Activated CD4-positive, alpha-beta T cell treated with anti-CD3 and anti-CD28 coated beads, Interleukin-2, amount 10 ng/mL, durations not matched to agents 7 days and 5 days (primary cell): Measurements from ENCODE around the gene KDR. TPM values are rescaled to one million over a fixed set of nuclear protein-coding genes. Genes with fewer than 3 reads are reported as not detected.

Experiments used
- CTCF ChIA-PET: fragments of 350-600 bp; sonication (Branson Sonifier 250); formaldehyde crosslinking; loops from one replicate; lab custom pipeline; 2021; ENCODE audit warnings: antibody characterized with exemption; lab: Charles Lee
- POLR2A ChIA-PET: fragments of 350-600 bp; sonication (Branson Sonifier 250); formaldehyde crosslinking; loops from one replicate; lab custom pipeline; 2021; ENCODE audit warnings: antibody characterized with exemption; lab: Charles Lee
- DNase-seq: peaks from one replicate; pipeline ENCODE4 v3.0.0-alpha.2; 2020
- H3K27ac Mint-ChIP-seq: one replicate; pipeline ENCODE4 v1.8.0; 2021; ENCODE audit warnings: mild to moderate bottlenecking, moderate library complexity, mixed read lengths
- H3K27me3 Mint-ChIP-seq: one replicate; pipeline ENCODE4 v1.8.0; 2021; ENCODE audit warnings: mixed read lengths
- H3K36me3 Mint-ChIP-seq: one replicate; pipeline ENCODE4 v1.8.0; 2021; ENCODE audit warnings: low read depth, mixed read lengths
- H3K4me1 Mint-ChIP-seq: one replicate; pipeline ENCODE4 v1.8.0; 2021; ENCODE audit warnings: mixed read lengths
- H3K4me3 Mint-ChIP-seq: one replicate; pipeline ENCODE4 v1.8.0; 2021; ENCODE audit warnings: mild to moderate bottlenecking, moderate library complexity, mixed read lengths
- H3K9me3 Mint-ChIP-seq: one replicate; pipeline ENCODE4 v1.8.0; 2021; ENCODE audit warnings: mixed read lengths
- total RNA-seq, 2 experiments: library from RNA; stranded (reverse); gene quantifications; one replicate each; pipeline ENCODE4 v1.2.3, GENCODE V29; 2021

Gene KDR
- total RNA-seq, 2 experiments from 2014 or later, result not detected

DNA sequence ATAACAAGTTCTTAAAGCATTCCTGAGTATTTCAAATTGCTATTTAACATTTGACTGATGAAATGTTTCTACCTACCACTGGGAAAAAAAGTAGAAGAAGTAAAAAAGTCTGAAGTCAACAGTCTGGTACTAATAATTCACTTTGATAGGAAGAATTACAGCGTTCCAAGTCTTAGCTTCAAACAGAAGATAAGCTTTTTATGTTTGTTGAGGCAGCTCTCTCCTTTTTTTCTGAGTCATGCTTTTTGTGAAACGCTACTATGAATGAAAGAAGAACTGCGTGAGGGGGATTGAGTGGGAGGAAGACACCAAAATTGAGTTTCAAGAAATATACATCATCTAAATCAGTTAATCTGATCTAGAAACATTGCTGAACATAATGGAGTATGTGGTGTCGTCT lies 13.0 kb upstream of the KDR start:
- ChIA-PET CTCF (no interaction called here), POLR2A (no interaction called here)
- Mint-ChIP-seq H3K9me3 (no peaks in the 10 kb centered on the region), H3K4me3 (no peak overlapping the region), H3K4me1 (no peaks in the 10 kb centered on the region), H3K27me3 (no peaks in the 10 kb centered on the region), H3K36me3 (no peaks in the 10 kb centered on the region), H3K27ac (no peak overlapping the region)
- DNase-seq, result no peak

DNA sequence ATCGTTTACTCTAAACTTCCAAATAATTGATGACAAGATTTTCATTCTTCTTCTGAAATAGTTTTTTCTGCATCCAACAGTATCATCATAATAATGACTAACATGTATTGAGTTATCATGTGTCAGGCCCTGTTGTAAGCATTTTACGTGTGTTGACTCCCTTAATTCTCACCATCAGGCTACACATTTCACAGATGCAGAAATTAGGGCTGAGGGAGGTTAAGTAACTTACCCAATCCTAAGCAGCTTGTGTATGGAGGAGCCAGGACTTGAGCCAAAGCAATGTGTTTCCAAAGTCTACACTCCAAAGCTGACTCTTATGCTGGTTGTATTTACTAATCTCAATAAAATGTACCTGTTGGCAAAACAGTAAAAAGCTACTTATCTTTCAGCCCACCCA lies 11.2 kb upstream of the KDR start:
- no peak overlapping the region for H3K4me3 Mint-ChIP-seq
- H3K36me3 Mint-ChIP-seq, result no peaks in the 10 kb centered on the region
- CTCF ChIA-PET, result no interaction called here
- no peaks in the 10 kb centered on the region for H3K27me3 Mint-ChIP-seq
- no peaks in the 10 kb centered on the region for H3K9me3 Mint-ChIP-seq
- H3K4me1 Mint-ChIP-seq, result no peaks in the 10 kb centered on the region
- POLR2A ChIA-PET, result no interaction called here
- no peak for DNase-seq
- no peak overlapping the region for H3K27ac Mint-ChIP-seq

DNA sequence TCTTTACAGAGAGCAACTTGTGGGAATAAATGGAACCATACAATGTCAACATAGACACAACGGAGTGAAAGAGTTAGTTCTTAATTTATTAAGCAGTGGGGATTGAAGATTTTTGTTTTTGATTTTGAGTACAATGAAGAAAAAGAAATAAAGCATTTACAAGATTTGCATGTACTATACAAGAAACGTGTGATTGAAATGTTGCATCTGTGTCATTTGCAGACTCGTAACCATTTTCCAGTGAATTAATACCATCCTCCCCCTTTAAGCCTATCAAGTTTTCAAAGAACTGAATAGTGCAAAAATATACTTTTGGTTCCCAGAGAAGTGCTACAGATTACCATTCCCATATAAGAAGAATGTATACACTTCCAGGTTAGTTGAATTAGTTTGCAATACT lies 8.6 kb upstream of the KDR start:
- H3K4me3 Mint-ChIP-seq, result no peak overlapping the region
- H3K27ac Mint-ChIP-seq, result no peak overlapping the region
- CTCF ChIA-PET, result no interaction called here
- POLR2A ChIA-PET, result no interaction called here
- no peaks in the 10 kb centered on the region for H3K9me3 Mint-ChIP-seq
- no peaks in the 10 kb centered on the region for H3K4me1 Mint-ChIP-seq
- no peaks in the 10 kb centered on the region for H3K27me3 Mint-ChIP-seq
- H3K36me3 Mint-ChIP-seq, result no peaks in the 10 kb centered on the region
- DNase-seq, result no peak

DNA sequence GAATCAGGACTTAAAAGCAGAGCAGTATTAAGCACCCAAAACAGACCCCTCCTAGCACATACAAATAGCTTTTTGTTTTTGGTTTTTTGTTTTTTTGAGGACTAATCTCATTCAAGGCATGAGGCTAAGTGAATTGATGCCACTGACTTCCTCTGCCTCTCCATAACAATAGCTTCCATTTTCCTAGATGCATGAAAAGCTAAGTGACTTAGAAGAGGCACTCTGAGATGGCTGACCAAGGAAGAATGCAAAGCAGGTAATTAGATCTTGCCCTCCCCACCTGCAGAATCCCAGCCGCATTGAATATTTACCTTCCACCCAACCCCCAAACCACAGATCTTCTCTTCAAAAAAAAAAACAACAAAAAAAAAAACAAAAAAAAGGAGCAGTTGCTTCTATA lies 7.4 kb upstream of the KDR start:
- CTCF ChIA-PET, result no interaction called here
- Mint-ChIP-seq H3K27ac (no peak overlapping the region), H3K4me3 (no peak overlapping the region), H3K9me3 (no peaks in the 10 kb centered on the region), H3K36me3 (no peaks in the 10 kb centered on the region), H3K4me1 (no peaks in the 10 kb centered on the region), H3K27me3 (peaks cover under 1% of the 10 kb centered on the region)
- no peak for DNase-seq
- POLR2A ChIA-PET, result no interaction called here

DNA sequence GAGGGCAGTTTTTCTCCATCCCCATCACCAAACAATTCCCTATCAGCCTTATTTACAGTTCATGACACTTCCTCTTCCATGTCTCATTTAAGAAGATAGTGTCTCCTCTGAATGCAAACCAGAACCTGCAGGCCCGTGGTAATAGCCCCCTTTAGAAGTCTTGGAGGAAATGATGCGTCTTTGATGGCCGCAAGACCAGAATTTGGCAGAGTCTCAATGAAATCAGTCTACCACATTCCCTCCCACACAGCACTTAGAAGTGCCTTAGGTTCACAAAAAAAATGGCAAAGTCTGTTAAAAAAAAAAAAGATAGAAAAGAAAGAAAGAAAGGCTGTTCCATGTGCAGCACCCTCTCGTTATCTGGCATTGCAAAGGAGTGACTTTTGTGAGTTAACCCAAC lies 2.1 kb upstream of the KDR start:
- no peak for DNase-seq
- peaks cover 39% of the 10 kb centered on the region for H3K27me3 Mint-ChIP-seq
- no peak overlapping the region for H3K4me3 Mint-ChIP-seq
- H3K9me3 Mint-ChIP-seq, result no peaks in the 10 kb centered on the region
- peaks cover 5% of the 10 kb centered on the region for H3K4me1 Mint-ChIP-seq
- H3K36me3 Mint-ChIP-seq, result peaks cover 2% of the 10 kb centered on the region
- ChIA-PET POLR2A (no interaction called here), CTCF (no interaction called here)
- no peak overlapping the region for H3K27ac Mint-ChIP-seq

DNA sequence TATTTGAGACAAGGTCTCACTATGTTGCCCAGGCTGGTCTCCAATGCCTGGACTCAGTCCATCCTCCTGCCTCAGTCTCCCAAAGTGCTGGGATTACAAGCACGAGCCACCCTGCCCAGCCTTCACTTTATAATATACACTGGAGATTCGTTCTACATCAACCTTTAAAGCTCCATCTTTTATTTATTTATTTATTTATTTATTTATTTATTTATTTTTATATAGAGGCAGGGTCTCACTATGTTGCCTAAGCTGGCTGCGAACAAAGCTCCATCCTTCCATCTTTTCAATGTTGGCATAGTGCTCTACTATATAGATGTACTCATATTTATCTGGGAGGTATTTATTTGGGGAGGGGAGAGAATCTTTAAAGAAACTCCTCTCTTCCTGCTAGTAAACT lies 1.7 kb upstream of the KDR start:
- Mint-ChIP-seq H3K36me3 (peaks cover 2% of the 10 kb centered on the region), H3K4me1 (peaks cover 5% of the 10 kb centered on the region), H3K27ac (no peak overlapping the region), H3K9me3 (no peaks in the 10 kb centered on the region), H3K27me3 (peaks cover 41% of the 10 kb centered on the region), H3K4me3 (no peak overlapping the region)
- DNase-seq, result no peak
- ChIA-PET POLR2A (no interaction called here), CTCF (no interaction called here)

DNA sequence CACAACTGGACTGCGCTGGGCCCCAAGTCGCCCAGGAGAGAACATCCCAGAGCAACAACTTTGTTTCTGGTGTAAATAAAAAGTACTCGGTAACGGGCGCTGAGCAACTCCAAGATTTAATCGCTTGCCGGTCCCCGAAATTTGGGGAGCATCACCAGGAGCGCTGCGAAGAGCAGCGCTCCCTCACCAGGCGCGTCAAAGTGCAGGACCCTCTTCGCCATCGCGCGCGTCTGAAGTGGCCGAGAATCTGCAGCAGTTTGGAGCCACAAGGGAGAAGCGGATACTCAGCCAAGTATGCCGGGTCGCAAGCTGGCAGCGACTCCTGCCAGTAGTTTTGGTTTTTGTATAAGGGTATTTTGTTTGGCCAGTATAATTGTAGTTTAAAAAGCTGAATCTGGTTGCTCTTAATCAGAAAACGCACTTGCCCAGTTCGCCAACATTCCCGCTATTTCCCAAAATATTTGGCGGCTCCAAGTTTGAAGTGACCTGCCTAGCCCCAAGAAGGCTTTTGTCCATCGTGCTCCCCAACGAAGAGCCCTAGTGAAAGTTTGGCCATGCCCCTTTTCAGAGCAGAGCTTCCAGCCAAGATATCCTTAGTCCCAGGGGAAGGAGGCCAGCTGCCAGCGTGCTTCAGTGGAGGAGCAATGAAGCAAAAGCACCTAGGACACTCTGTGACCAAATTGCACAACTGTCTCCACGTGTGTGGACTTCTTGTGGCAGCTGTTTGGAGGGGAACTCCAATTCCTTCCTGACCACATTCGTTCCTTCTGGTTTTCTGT lies 557 bp upstream of the KDR start:
- DNase-seq, result no peak
- Mint-ChIP-seq H3K9me3 (no peaks in the 10 kb centered on the region), H3K36me3 (peaks cover 2% of the 10 kb centered on the region), H3K27me3 (peaks cover 45% of the 10 kb centered on the region), H3K4me1 (peaks cover 5% of the 10 kb centered on the region), H3K27ac (no peak overlapping the region), H3K4me3 (no peak overlapping the region)
- POLR2A ChIA-PET, result no interaction called here
- CTCF ChIA-PET, result no interaction called here

DNA sequence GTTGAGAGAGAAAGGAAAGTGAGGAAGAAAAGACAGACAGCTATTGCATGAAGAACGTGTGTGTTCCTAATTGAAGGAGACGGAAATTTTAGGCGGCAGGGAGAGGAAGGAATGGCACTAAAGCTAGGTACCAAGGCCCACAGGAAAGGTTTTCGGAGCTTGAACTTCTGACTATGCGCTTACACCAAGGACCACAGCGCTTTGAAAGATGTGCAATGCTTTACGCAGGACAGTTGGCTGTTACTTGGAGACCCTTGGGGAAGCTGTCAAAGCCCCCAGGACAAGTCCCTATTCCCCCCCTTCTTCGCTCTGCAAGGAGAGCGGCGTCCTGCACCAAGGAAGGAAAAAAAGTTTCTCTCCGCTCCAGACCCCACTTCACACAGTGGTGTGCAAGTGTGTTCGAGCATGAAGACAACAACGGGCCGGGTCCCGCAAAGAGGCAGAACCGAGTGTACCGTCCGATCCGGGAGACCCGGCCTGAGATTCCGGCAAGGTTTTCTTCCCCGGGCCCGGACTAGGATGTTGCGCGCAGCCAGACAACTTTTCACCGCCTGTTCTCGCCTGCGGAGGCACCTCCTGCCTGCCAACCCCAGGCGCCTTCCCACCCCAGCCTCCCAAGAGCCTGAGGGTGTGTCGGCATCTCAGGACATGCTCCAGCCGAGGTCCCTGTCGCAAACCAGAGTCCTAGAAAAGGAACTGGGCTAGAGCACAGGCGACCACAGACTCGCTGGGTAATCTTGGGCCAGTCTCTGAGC lies 896 bp downstream of the KDR start:
- ChIA-PET CTCF (no interaction called here), POLR2A (no interaction called here)
- DNase-seq, result no peak
- Mint-ChIP-seq H3K4me3 (no peak overlapping the region), H3K36me3 (peaks cover 2% of the 10 kb centered on the region), H3K4me1 (peaks cover 5% of the 10 kb centered on the region), H3K27ac (no peak overlapping the region), H3K9me3 (no peaks in the 10 kb centered on the region), H3K27me3 (peaks cover 47% of the 10 kb centered on the region)

DNA sequence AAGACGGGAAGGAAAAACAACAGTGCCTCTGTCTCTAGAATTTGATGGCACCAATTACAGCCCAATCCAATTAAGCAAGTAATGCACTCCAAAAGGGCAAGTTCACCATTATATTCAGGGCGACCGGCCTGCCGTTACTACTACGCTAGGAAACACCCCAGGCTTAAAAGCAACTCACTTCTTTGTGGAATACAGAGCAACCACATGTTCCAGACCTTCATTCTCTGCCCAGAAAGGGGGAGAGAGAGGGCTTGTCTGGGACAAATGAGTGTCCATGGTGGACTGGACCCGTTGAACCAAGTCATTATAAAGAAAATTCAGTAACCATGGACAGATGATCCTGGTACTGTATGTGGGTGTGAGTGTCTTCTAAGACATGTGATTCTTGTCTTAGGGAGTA lies 1.6 kb downstream of the KDR start:
- Mint-ChIP-seq H3K36me3 (peaks cover 2% of the 10 kb centered on the region), H3K27ac (no peak overlapping the region), H3K27me3 (peaks cover 47% of the 10 kb centered on the region), H3K4me1 (peaks cover 5% of the 10 kb centered on the region), H3K9me3 (no peaks in the 10 kb centered on the region), H3K4me3 (no peak overlapping the region)
- ChIA-PET CTCF (no interaction called here), POLR2A (no interaction called here)
- no peak for DNase-seq

DNA sequence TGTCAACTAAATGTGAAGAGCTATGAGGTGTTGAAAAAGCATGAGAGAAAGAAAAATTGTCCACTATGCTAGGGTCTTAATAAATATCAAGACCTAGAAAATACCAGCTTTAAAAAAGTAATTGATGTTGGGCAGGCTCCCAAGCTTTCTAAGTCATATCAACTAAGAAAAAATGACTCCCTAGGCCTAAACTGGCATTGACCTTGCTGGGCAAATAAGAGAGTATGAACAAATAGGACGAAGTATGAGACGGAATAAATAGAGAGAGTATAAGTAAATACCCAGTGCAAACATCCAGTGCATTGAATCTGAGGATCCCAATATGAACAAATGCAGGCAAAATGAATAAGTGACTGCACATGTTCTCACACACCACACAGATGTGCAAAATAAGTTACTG lies 3.2 kb downstream of the KDR start:
- Mint-ChIP-seq H3K4me1 (peaks cover 5% of the 10 kb centered on the region), H3K36me3 (peaks cover 2% of the 10 kb centered on the region), H3K4me3 (no peak overlapping the region), H3K27ac (no peak overlapping the region), H3K27me3 (peaks cover 45% of the 10 kb centered on the region), H3K9me3 (no peaks in the 10 kb centered on the region)
- DNase-seq, result no peak
- CTCF ChIA-PET, result no interaction called here
- POLR2A ChIA-PET, result no interaction called here

DNA sequence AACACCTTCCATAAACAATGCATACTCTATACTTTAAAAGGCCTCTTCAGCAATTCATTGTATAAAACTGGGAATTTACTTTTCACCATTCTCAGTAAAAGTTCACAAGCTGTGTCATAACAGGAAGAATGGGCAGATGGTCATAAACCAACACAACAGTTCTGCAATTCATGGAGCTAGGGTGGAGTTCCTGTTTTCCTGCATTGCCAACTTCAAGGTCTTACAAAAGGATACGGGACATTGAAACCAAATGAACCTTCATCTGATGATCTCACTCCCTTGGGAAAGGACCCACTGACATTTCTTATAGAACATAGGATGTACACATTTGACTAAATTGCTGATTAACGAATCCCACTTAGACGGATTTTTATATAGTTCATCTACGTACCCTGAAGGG lies 4.1 kb downstream of the KDR start:
- peaks cover 39% of the 10 kb centered on the region for H3K27me3 Mint-ChIP-seq
- no peak for DNase-seq
- peaks cover 5% of the 10 kb centered on the region for H3K4me1 Mint-ChIP-seq
- no peak overlapping the region for H3K27ac Mint-ChIP-seq
- no peak overlapping the region for H3K4me3 Mint-ChIP-seq
- no peaks in the 10 kb centered on the region for H3K9me3 Mint-ChIP-seq
- ChIA-PET CTCF (no interaction called here), POLR2A (no interaction called here)
- H3K36me3 Mint-ChIP-seq, result peaks cover 2% of the 10 kb centered on the region

DNA sequence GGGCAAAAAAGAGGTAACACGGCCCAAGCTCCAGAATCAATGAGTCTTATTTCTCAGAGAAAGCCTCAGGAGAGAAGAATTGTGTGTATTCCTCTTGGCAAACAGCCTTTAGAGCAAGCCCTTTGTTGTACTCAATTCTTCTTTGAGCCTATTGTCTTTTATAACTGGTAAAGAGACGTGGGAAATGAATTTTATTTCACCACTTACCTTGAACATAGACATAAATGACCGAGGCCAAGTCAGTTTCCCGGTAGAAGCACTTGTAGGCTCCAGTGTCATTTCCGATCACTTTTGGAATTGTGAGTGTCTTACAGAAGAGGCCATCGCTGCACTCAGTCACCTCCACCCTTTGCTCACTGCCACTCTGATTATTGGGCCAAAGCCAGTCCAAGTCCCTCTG lies 7.0 kb downstream of the KDR start:
- Mint-ChIP-seq H3K4me1 (no peaks in the 10 kb centered on the region), H3K9me3 (no peaks in the 10 kb centered on the region), H3K4me3 (no peak overlapping the region), H3K27ac (no peak overlapping the region), H3K36me3 (no peaks in the 10 kb centered on the region), H3K27me3 (peaks cover 13% of the 10 kb centered on the region)
- ChIA-PET CTCF (no interaction called here), POLR2A (no interaction called here)
- DNase-seq, result no peak

DNA sequence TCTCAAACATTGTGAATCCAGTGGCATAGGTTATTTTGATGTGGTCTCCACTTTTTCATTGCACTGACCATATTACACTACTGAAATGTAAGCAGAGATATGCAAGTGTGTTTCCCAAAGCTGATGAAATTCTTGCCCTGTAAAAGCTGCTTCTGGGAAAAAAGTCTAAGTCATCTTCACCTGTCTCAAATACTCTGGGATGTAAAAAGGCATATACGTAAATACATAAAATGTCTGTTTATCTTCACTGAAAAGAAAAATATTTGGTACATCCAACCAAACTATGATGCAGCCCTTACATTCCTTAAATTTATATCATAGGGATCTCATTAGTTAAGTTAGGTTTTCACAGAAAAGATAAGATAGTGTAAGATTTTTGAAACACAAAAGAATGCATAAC lies 7.9 kb downstream of the KDR start:
- Mint-ChIP-seq H3K4me3 (no peak overlapping the region), H3K4me1 (no peaks in the 10 kb centered on the region), H3K36me3 (no peaks in the 10 kb centered on the region), H3K27ac (no peak overlapping the region), H3K27me3 (peaks cover 13% of the 10 kb centered on the region), H3K9me3 (no peaks in the 10 kb centered on the region)
- no peak for DNase-seq
- CTCF ChIA-PET, result no interaction called here
- POLR2A ChIA-PET, result no interaction called here

DNA sequence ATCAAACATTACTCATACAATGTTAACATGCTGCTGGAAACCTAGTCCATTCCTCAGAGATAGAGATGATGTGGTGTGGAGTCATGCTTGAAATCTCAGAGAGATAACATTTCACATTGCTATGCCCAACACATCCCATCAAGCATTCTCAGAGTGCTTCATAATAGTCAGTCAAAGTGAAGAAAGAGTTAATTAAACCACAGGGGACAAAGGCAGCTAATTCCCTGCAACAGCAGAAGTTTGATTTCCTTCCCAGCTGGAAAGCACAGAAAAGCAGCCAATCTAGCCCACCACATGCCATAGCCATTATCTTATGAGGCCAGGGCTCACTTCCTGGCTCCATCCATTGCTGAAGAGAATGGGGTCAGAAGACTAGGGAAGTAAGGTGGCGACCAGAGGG lies 8.9 kb downstream of the KDR start:
- no peaks in the 10 kb centered on the region for H3K9me3 Mint-ChIP-seq
- no peak overlapping the region for H3K27ac Mint-ChIP-seq
- CTCF ChIA-PET, result no interaction called here
- POLR2A ChIA-PET, result no interaction called here
- H3K27me3 Mint-ChIP-seq, result peaks cover 9% of the 10 kb centered on the region
- H3K36me3 Mint-ChIP-seq, result no peaks in the 10 kb centered on the region
- H3K4me3 Mint-ChIP-seq, result no peak overlapping the region
- no peaks in the 10 kb centered on the region for H3K4me1 Mint-ChIP-seq
- DNase-seq, result no peak
